Measurements from ENCODE around the gene ENTPD7. TPM values are rescaled to one million over a fixed set of nuclear protein-coding genes. Genes with fewer than 3 reads are reported as not detected.

The ENTPD7 gene
- total and polyA plus RNA-seq, 2 donors (not counting 1 experiment from before 2014, with no cell fraction given): 0.75 to 6.2 TPM

DNA sequence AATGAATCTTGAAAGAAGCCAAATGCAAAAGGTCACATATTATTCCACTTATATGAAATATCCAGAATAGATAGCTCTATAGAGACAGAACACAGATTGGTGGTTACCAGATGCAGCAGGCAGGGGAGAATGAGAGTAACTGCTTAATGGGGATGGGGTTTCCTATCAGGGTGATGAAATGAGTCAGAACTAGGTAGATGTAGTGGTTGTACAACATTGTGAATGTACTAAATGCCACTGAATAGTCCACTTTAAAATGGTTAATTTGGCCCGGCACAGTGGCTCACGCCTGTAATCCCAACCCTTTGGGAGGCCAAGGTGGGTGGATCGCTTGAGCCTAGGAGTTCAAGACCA is 29.7 kb upstream of the ENTPD7 start:
- Mint-ChIP-seq H3K27ac (no peak overlapping the region), H3K9me3 (ENCODE audit: insufficient read depth) (no peaks in the 10 kb centered on the region), H3K27me3 (peaks cover 33% of the 10 kb centered on the region), H3K4me3 (no peak overlapping the region), H3K4me1 (no peaks in the 10 kb centered on the region)
- DNase-seq: no peak
- Histone ChIP-seq H4K20me1 (ENCODE audit: control insufficient read depth, insufficient read depth, low read length, poor library complexity, severe bottlenecking) (no peaks in the 10 kb centered on the region), H3K9me3 (ENCODE audit: control extremely low read depth in 1 of 3, control insufficient read depth in 2 of 3, insufficient read depth in 1 of 3, low read length in 2 of 3) (no peaks in the 10 kb centered on the region), H3K79me2 (ENCODE audit: control insufficient read depth, insufficient read depth, low read length) (no peaks in the 10 kb centered on the region), H3K27ac (ENCODE audit: low read length in 2 of 2) (no peak overlapping the region), H2AFZ (ENCODE audit: insufficient read depth, low read depth, low read length, poor library complexity, severe bottlenecking) (no peak overlapping the region), H3K4me1 (ENCODE audit: control insufficient read depth in 2 of 2, insufficient read depth in 2 of 2, low read length in 2 of 2) (no peaks in the 10 kb centered on the region), H3K4me2 (replicated peaks; ENCODE audit: low read depth, low read length, poor library complexity, severe bottlenecking) (no peak overlapping the region), H3K36me3 (replicated peaks in 1 of 2; ENCODE audit: control extremely low read depth in 1 of 2, control insufficient read depth in 1 of 2, extremely low read depth in 1 of 2, insufficient read depth in 2 of 2, low read length in 1 of 2) (no peaks in the 10 kb centered on the region), H3K27me3 (replicated peaks in 1 of 4; ENCODE audit: control extremely low read depth in 1 of 4, control insufficient read depth in 3 of 4, insufficient read depth in 4 of 4, low read length in 3 of 4) (no peaks in the 10 kb centered on the region), H3K4me3 (ENCODE audit: control extremely low read depth in 1 of 5, extremely low read depth in 1 of 5, insufficient read depth in 1 of 5, low read depth in 2 of 5, low read length in 4 of 5) (no peak overlapping the region), H3K9ac (ENCODE audit: low read length) (no peak overlapping the region)
- ChIA-PET POLR2A (no interaction called here), CTCF (no interaction called here)
- intact Hi-C loops (cut with micrococcal nuclease): no loop called here
- ATAC-seq (ENCODE audit: low read depth): no peak
- WGBS (ENCODE audit: insufficient coverage): 60% methylated on average over 1 of the region's 3 CpGs
- no peak for TF ChIP-seq EZH2 (IDR thresholded peaks at IDR 0.05; ENCODE audit: borderline replicate concordance, insufficient read depth, low read depth, low read length, poor library complexity, severe bottlenecking)
- TF ChIP-seq, protein P1, sequence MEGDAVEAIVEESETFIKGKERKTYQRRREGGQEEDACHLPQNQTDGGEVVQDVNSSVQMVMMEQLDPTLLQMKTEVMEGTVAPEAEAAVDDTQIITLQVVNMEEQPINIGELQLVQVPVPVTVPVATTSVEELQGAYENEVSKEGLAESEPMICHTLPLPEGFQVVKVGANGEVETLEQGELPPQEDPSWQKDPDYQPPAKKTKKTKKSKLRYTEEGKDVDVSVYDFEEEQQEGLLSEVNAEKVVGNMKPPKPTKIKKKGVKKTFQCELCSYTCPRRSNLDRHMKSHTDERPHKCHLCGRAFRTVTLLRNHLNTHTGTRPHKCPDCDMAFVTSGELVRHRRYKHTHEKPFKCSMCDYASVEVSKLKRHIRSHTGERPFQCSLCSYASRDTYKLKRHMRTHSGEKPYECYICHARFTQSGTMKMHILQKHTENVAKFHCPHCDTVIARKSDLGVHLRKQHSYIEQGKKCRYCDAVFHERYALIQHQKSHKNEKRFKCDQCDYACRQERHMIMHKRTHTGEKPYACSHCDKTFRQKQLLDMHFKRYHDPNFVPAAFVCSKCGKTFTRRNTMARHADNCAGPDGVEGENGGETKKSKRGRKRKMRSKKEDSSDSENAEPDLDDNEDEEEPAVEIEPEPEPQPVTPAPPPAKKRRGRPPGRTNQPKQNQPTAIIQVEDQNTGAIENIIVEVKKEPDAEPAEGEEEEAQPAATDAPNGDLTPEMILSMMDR (IDR thresholded peaks at IDR 0.05): no peak

DNA sequence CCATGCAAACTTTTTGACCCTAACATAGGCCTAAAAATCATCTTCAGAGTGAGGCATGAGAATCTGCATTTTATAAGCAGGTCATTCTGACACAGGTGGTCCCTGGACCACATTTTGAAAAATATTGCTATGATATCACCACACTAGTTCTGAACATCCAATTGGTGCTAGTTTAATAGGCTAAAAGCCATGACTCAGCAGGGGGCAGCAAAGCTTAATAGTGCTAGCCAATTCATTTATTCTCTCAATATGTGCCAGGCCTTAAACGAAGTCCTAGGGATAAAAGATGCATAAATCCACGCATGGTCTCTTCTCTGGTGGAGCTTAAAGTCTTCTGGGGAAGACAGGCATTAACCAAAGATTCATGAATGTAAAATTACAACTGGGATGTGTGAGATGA is 28.9 kb upstream of the ENTPD7 start:
- H3K4me3 Mint-ChIP-seq: no peak overlapping the region
- peaks cover 38% of the 10 kb centered on the region for H3K27me3 Mint-ChIP-seq
- no peaks in the 10 kb centered on the region for H3K4me1 Mint-ChIP-seq
- POLR2A ChIA-PET: no interaction called here
- 80% methylated on average over 1 of the region's 2 CpGs for WGBS (ENCODE audit: insufficient coverage)
- Histone ChIP-seq H3K9me3 (ENCODE audit: control extremely low read depth in 1 of 3, control insufficient read depth in 2 of 3, insufficient read depth in 1 of 3, low read length in 2 of 3) (no peaks in the 10 kb centered on the region), H3K79me2 (ENCODE audit: control insufficient read depth, insufficient read depth, low read length) (no peaks in the 10 kb centered on the region), H3K9ac (ENCODE audit: low read length) (no peak overlapping the region), H3K4me1 (ENCODE audit: control insufficient read depth in 2 of 2, insufficient read depth in 2 of 2, low read length in 2 of 2) (no peaks in the 10 kb centered on the region), H3K27ac (ENCODE audit: low read length in 2 of 2) (no peak overlapping the region), H3K36me3 (replicated peaks in 1 of 2; ENCODE audit: control extremely low read depth in 1 of 2, control insufficient read depth in 1 of 2, extremely low read depth in 1 of 2, insufficient read depth in 2 of 2, low read length in 1 of 2) (no peaks in the 10 kb centered on the region), H3K4me3 (ENCODE audit: control extremely low read depth in 1 of 5, extremely low read depth in 1 of 5, insufficient read depth in 1 of 5, low read depth in 2 of 5, low read length in 4 of 5) (no peak overlapping the region), H3K27me3 (replicated peaks in 1 of 4; ENCODE audit: control extremely low read depth in 1 of 4, control insufficient read depth in 3 of 4, insufficient read depth in 4 of 4, low read length in 3 of 4) (no peaks in the 10 kb centered on the region), H2AFZ (ENCODE audit: insufficient read depth, low read depth, low read length, poor library complexity, severe bottlenecking) (no peak overlapping the region), H4K20me1 (ENCODE audit: control insufficient read depth, insufficient read depth, low read length, poor library complexity, severe bottlenecking) (no peaks in the 10 kb centered on the region), H3K4me2 (replicated peaks; ENCODE audit: low read depth, low read length, poor library complexity, severe bottlenecking) (no peak overlapping the region)
- intact Hi-C loops (cut with micrococcal nuclease): no loop called here
- CTCF ChIA-PET: interaction anchor here (0.8 kb wide), 1 partner anchor 18 kb away, joined by 3 read pairs; no protein-coding TSS in a partner anchor
- no peak for ATAC-seq (ENCODE audit: low read depth)
- no peak overlapping the region for H3K27ac Mint-ChIP-seq
- DNase-seq: no peak
- no peaks in the 10 kb centered on the region for H3K9me3 Mint-ChIP-seq (ENCODE audit: insufficient read depth)
- no peak for TF ChIP-seq EZH2 (IDR thresholded peaks at IDR 0.05; ENCODE audit: borderline replicate concordance, insufficient read depth, low read depth, low read length, poor library complexity, severe bottlenecking)
- TF ChIP-seq, protein P1 (IDR thresholded peaks at IDR 0.05): no peak

Measured in B cell (primary cell).